HG02973 (cell line): ENCODE results near the gene PDK4.

Source experiments
- ATAC-seq: cut with Tn5 transposase; IDR thresholded peaks from one replicate; pipeline ENCODE4 v1.9.1; 2021; ENCODE audit warnings: moderate library complexity; ENCODE audit not compliant: unreplicated experiment

The PDK4 gene

DNA sequence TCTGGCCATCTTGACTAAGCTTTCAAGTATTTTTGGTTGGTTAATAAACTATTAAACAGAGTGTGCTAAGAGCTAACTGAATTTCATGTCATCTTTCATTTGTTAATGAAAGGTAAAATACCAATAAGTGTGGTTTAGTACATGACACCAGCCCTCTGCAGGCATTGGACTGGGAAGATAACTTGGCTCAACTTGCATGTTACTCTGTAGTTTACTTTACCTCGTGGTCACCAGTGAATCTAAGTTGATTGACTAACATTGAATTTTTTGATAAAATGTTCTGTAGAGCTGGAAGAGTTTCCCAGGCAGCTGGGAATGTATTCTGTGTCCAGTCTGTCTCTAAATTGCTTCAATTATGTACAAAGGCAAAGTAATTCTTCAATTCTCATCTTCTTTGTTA, 60.7 kb downstream of the PDK4 start:
- ATAC-seq: no peak

DNA sequence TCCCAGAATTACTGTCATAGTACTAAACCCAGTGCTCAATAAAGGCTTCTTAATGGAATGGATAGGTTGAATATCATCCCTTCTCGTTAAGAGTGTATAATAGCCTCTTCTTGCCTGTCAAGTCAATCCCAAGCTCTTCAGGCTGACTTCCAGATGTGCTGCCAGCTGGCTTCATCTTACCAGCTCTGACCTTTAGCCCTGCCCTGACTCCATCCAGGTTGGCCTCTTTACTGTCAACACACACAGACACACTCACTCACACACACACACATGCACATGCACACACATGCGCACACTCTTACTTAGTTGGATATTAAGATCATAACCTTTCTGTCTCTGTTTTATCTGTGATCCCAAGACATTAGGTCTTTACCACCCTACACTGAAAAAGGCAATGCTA, 61.5 kb downstream of the PDK4 start:
- ATAC-seq: no peak
